HG03097 (cell line): ENCODE results near the gene FURIN.
"Not testable (repeated sequence)": the region's sequence is repeated elsewhere in the genome, so short reads cannot be mapped to it uniquely, and the experiment has no call there.

Source experiments
- ATAC-seq: cut with Tn5 transposase; IDR thresholded peaks from one replicate; pipeline ENCODE4 v1.9.1; 2021; ENCODE audit not compliant: unreplicated experiment, low FRiP score

Gene FURIN

DNA sequence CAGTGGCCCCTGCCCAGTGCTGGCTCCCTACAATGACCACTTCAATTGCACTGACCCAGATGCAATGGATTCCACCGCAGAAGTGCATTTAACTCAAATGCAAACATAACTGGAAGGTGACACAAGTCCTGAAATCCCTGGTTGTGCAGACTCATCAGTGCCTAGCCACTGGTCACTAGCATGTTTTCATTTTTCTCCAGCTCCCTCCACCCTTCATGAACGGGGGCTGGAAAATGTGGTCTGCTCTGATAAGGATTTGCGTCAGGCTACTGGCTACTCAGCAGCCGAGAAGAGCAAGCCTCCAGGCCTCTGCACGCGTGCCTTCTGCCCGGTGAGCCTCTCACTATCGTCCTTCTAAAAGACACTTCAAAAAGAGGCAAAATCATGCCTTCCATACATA lies 27.4 kb upstream of the FURIN start:
- ATAC-seq = no peak

DNA sequence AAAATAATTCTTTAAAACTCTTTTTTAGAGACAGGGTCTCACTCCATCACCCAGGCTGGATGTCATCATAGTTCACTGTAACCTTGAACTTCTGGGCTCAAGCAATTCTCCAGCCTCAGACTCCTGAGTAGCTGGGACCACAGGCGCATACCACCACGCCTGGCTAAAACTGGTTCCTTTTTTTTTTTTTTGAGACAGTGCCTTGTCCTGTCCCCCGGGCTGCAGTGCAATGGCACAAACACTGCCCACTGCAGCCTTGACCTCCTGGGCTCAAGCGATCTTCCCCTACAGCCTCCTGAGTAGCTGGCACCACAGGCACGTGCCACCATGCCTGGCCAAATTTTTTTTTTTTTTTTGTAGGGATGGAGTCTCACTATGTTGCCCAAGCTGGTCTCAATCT lies 23.7 kb upstream of the FURIN start:
- ATAC-seq = no peak

DNA sequence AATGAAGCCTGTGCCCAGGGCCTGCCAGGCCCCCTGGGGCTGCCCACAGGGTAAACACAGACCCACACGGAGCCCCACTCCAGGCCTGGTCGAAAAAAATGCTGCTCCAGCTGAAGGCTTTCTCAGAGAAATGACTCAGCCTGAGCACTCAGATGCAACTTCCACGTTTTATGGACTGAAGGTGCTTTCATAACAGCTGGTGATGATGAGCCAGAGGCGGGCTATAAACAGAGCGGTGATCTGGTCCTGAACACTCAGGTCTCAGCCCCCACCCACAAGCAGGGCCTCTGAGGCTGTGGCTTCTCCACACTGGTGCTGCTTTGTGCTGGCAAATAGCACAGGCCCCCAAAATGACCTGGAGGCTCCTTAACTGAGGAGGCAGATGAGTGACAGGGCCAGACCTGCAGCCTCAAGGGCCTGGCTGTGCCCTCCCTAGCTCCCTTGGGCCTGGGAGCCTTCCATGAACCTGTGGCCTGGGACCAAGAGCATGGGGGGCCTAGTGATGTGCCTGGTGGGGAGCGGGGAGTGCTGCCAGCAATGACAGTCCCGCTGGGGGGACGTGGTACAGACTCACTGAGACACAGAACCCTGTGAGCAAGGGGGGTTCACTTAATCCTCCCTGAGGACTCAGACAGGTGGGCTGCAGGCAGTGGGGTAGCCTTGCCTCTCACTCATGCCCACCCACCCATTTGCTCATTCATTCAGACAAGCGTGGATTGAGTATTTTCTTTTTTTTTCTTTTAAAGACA lies 23.0 kb upstream of the FURIN start:
- ATAC-seq = peak; percentile 74

DNA sequence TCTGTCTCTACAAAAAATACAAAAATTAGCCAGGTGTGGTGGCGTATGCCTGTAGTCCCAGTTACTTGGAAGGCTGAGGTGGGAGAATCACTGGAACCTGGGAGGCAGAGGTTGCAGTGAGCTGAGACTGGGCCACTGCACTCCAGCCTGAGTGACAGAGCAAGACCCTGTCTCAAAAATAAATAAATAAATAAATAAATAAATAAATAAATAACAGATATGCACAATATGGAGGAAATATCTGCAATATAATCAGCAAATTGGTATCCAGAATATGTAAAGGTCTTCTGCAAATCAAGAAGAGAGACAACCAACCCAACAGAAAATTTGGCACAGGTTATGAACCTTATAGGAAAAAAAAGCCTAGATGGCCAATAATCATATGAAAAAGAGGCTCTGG lies 19.0 kb upstream of the FURIN start:
- ATAC-seq = not testable (repeated sequence)

DNA sequence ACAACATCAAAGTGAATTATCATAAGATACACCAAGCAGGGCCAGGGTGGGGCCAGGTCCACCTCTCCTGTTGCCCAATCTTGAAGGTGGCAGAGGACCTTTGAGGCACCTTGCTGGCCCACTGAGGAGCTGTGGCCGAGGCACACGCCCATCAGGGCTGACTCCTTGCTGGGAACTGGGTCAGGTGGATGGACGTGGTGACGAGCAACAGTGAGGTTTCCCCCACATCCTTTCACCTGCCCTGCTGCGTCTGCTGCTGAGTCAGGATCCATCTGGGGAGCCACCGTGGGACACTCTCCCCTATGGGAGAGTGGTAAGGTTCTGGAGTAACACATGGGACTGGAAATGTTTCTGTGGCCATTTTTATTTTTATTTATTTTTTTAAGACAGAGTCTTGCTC lies 17.3 kb upstream of the FURIN start:
- ATAC-seq = no peak

DNA sequence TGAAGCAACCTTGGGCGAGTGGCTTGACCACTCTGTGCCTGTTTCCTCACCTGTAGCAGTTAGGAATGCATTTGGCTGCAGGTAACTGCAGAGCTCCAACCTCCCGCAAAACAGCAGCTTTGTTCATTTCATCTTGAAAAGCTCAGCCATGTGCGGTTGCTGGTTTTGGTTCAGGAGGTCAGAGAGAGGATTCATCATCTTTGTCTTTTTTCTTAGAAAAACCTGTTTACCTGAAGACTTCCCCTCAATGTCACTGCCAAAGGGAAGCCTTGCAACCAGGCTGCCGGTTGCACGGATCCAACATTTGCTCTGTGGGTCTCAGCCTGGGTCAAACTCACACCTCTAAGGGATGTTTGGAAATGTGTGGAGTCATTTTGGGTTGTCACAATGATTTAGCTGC lies 16.4 kb upstream of the FURIN start:
- ATAC-seq = no peak

DNA sequence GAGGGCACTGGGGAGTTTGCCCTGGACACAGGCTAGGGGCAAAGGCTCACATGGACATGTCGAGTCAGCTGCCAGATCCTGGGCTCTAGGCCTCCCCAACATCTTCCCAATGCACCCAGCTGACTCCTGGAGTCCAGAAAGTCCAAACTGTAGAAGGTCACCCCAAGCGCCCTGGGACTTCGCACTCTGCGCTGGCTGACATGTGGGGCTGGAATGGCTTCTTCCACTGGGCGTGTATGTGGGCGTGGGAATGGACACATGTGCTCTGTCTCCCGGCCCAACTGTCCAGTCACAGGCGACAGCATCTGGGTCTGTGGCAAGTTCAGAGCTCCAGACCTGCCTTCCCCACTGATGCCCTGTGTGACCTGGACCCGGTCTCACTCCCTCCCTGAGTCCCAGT lies 13.2 kb upstream of the FURIN start:
- ATAC-seq = no peak

DNA sequence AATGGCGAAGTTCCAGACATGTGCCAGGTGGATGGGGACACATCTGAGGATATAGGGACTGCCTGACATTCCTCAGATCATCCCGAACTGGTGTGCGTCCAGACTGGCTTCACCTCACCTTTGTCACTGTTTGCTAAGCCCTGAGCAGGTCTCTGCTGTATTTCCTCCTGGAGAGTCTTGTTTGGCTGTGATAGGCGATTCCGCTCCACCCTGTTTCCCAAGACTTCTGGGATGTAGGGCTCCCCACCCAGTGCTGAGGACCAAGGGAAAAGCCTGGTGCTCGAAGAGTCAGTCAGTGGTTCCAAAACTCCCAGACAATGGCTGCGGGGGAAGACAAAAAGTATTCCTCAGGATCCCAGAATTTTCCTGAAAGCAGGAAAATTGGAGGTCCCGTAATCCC lies 11.1 kb upstream of the FURIN start:
- no peak for ATAC-seq

DNA sequence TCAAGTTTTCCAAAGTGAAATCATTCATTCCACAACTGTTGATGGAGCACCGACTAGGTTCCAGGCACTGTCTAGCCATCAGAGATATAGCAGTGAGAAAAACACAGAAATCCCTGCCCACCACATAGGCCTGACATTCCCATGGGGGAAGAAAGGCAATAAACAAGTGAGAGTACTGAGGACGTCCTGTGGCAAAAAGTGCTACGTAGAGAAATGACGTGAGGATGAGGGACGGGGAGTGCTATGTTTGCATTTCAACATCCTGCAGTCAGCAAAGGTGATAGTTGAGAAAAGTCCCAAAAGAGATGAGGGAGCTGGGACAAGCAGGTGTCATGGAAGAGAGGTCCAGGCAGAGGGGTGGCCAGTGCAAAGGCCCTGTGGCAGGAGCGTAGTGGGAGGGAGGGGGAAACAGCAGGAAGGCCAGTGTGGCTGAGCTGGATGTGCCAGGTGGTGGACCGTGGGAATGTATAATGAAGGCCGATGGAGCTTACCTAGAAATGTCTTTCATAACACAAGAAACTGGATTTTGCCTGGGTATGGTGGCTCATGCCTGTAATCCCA lies 10.4 kb upstream of the FURIN start:
- ATAC-seq = no peak

DNA sequence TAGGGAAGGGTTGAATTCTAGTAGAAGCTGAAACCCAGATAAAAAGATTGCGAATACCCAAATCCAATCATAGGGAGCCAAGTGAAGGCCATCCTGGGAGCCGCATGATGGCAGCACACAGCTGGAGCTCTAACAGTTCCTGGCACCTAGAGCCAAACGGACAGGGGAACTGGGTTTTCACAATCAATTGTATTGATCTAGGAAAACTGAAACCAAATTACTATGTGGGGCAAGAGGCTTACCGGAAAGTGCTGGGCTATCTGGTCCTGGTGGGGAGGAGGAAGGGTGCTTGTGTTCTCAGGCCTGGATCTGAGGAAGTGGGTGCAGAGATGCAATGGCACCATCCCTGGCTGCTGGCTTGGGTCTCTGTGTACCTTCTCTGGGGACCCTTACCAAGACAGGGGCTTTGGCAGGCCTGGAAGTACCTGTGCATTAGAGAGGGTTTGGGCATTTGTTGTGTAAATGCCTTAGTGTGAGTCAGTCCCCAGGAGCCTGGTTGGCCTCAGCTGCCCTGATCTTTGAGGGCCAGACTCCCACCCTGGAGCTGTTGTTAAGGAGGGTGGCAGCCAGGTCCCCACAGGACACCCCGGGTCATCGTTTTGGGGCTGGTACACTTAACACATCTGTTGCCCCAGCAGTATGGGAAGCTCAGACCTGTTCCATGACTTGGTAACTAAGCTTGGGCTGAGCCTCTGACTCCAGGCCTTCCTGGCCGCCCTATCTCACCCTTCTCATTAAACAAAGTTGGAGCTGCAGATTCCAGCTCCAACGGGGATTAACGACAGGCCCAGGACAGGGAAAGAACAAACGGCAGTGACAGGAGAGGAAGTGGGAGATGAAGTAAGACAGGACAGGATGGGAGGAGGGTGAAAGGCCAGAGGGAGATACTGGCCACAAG lies 8.9 kb upstream of the FURIN start:
- ATAC-seq = no peak

DNA sequence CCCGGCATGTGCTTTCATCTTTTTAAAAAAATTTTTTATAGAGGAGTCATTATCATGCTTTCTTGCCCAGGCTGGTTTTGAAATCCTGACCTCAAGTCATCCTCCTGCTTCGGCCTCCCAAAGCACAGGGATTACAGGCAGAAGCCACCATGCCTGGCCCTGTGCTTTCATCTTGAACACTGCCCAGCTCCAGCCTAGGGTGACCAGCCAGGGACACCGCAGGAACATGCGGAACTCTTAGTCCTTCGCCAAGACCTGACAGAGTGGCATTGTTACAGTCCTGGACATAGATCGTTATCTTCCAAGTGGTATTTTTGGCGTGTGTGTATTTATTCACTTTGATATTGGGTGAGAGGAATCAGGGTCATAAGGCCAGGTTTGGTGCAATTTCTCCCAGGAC lies 7.9 kb upstream of the FURIN start:
- ATAC-seq = no peak

DNA sequence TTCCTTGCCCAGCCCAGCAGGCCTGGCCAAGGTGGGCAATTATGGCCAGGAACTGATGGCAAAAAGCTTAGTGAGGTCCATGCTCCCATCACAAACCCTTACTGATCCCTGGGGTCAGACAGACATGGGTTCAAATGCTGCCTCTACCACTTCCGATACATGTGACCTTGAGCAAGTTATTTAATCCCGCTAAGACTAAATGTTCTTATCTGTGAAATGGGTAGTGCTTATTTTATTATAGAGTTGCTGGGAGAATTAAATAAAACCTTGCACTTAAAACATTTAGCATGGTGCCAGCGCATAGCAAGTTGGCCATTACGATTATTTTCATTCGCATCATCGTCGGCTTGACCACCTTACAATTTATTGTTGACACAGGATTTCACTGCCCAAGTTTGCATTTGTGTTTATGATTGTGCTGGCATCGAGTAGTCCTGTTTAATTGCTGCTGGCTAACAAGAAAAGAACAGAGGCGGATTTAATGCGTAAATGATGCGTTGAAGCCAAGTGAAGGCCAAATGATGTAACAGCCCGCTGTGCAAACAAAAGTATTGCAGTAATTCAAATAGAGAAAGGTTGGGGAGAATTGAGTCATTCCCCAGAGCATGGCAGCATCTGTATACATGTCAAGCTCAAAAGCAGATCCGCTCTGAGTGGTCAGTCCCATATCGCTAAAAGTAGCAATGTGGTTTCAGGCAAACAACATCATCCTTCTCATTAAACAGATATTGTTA lies 7.3 kb upstream of the FURIN start:
- ATAC-seq = no peak

DNA sequence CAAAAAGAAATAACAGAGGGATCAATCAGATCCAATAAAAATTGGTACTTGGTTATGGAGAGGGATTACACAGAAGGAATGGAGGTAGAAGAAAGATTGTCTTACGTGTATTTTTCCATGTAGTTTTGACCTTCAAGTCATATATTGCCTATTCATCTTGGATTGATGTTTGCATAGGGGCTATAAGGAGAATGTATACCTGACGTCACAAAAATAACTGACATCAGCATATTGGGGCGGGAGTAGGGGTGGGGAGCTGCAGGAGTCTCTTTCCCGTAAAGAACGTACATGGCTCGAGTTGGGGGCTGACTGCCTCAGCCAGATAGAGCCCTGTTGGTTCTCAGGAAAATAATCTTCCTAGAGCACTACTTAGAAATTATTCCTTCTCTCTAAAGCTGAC lies 5.9 kb upstream of the FURIN start:
- ATAC-seq = no peak

DNA sequence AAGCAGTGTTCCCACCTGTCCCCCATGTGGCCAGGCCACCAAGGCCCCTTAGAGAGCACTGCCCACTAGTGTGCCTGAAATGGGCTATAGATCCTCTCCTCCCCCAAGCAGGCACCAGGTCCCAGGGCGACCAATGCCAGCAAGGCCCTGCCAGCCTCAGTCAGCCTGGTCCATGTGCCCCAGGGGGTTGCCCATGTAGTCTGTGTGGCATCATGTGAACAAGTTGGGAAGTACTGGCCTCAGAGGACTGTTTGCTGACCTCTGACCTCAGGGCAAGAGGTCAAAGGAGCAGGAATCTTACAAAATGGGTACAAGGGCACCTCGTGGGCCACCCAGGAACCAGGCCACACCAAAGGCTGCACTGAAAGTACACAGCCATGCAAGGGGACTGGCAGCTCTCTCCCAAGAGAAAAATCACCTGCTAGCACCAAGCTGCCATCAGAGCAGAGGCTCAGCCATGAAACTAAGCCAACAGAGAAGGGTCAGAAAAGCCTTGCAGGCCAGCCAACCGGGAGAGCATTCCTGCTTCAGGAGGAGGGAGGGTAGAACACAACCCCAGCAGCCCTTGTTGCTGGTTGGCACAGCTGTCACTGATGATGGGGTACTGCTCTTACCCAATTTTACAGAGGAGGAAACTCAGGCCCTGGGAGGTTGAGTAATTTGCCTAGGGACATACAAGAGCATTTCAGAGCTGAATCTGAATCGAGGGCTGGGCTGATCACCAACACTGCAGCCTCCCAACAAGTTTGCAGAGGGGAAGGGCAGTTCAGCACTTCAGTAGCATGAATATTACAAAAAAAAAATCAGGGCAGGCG lies 5.2 kb upstream of the FURIN start:
- ATAC-seq = no peak

DNA sequence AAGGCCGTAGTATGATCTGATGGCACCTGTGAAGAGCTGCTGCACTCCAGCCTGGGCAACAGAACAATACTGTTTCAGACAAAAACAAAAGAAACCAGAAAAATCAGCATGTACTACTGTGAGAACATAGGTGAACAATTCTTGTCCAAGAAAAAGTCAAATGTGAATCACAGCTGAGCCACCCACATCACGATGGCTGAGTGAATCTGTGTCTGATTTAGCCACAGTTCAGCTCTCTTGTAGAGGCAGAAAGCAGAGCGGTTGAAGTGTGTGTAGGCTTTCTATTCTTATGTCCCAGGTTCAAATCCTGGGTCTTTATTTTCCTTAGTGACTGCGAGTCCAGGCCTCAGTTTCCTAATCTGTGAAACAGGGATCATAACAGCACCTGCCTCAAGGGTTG lies 4.4 kb upstream of the FURIN start:
- no peak for ATAC-seq

DNA sequence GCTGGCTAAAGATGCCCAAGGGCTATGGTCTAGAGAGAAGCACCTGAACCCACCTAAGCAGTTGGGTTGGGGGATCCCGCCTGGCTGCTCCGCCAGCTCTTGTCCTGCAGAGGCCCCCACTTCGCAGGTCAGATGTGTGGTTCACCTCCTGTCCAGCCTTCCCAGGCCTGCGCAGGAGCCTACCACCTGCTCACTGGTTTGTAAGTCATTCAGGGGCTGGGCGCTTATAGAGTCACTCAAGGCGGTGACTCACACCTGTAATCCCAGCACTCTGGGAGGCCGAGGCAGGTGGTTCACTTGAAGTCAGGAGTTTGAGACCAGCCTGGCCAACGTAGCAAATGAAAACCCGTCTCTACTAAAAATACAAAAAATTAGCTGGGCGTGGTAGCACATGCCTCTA lies 3.9 kb upstream of the FURIN start:
- no peak for ATAC-seq

DNA sequence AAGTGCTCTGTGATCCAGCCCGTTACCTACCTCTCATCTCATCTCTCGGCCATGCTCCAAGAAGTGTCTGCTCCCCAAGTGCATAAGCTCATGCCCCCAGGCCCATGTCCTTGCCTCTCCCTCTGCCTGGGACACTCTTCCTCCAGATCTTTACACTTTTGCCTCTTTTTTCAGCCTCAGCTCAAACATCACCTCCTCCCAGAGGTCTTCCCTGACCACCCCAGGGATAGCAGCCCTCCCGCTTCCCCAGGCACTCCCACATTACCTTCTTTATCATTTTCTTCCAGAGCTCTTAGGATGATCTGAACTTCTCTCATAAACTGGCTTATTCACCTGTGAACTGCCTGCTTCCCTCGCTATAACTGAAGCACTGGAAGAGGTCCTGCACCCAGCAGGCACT lies 2.7 kb upstream of the FURIN start:
- no peak for ATAC-seq

DNA sequence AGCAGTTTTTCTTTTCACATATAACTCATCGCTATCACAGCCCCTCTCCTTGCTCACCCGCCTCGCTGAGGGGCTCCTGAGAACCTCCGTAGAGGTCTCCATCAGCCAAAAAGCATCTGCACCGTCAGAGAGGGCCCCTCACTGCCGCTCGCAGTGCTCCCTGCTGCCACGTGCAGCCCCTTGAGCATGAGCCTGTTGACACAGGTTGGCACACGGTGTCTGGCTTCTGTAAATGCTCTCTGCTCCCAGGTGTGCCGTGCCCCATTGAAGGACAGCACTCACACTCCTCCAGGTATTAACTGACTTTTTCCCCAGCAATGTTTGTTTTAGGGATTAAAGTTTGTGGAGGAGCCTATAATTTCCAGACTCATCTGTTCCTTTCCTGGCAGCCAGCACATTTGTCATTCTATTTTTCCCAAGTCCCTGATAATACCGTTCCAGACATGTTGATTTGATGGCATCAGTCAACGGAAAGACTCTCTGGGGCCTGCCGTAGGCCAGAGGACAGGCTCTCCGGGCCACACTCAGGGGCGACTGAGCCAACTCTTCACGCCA lies 2.1 kb upstream of the FURIN start:
- ATAC-seq = no peak

DNA sequence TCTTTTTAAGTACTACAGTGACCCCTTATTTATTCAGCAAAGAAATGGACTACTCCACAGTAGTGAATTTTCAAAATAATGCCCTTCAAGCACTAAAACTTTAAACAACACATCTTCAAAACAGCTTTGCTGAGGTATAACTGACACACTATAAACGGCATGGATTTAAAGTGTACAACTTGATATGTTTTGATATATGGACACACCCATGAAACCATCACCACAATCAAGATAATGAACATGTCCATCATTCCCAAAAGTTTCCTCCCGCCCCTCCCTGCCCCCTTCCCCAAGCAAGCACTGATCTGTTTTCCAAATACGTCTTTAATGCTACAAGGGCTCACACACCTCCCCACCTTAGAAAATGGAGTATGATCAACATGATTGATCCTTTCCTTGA lies 1.6 kb upstream of the FURIN start:
- no peak for ATAC-seq

DNA sequence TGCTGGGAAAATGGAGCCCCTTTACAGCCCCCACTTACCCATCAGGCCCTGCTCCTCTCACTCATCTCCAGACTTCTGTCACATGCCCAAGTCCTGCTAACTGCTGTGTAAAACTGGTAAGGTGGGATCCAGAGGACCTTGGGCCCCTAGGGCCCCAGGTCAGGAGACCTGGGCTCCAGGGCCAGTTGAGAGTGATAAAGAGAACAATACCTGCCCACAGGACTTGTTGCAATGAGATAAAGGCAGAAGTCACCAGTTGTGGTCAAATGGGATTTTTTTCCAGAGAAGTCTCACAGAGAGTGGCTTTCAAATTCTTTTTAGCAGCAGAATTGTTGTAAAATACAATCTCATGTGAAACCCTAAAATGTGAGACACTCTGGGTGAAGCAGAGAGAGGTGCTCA lies 753 bp downstream of the FURIN start:
- ATAC-seq = no peak
